GM12878 (cell line): ENCODE measurements around the gene GAS6. TPM values are rescaled to one million over a fixed set of nuclear protein-coding genes. Genes with fewer than 3 reads are reported as not detected.

Experiments
- ATAC-seq: fragments of 200-7000 bp; cut with Tn5 transposase; 3 replicates; pipeline ENCODE4 v1.9.1; 2020; ENCODE audit warnings: mild to moderate bottlenecking, moderate library complexity
- BruUV-seq: library from RNA; stranded (reverse); fragments of 400-500 nt; replicated peaks from 2 replicates; lab custom pipeline; 2021; lab: Mats Ljungman, UMichigan
- CTCF ChIA-PET: fragments of 300-600 bp; sonication (Branson Sonifier 250); formaldehyde crosslinking; extraction: SDS; loops from one replicate; lab custom pipeline; 2021; ENCODE audit warnings: inconsistent platforms; lab: Yijun Ruan, JAX
- POLR2A ChIA-PET: fragments of 350-600 bp; formaldehyde crosslinking; extraction: SDS; loops from one replicate; lab custom pipeline; 2021; ENCODE audit warnings: inconsistent platforms; lab: Charles Lee
- RAD21 ChIA-PET: fragments of 300-600 bp; sonication (Branson Sonifier 250); formaldehyde crosslinking; loops from one replicate; lab custom pipeline; 2023; ENCODE audit warnings: antibody characterized with exemption; ENCODE audit not compliant: unreplicated experiment; lab: Charles Lee
- SMC1A ChIA-PET: fragments of 300-600 bp; sonication (Branson Sonifier 250); formaldehyde crosslinking; loops from one replicate; lab custom pipeline; 2023; ENCODE audit not compliant: unreplicated experiment, uncharacterized antibody; lab: Charles Lee
- DNase-seq: peaks from one replicate; pipeline ENCODE4 v3.0.0-alpha.2; 2011; ENCODE audit warnings: low read depth, low spot score
- FAIRE-seq: peaks from 3 replicates; lab custom pipeline; 2011; peaks lifted over from hg19 to GRCh38; lab: Jason Lieb, UNC
- H2AFZ ChIP-seq: 2 replicates; pipeline ENCODE4 v1.6.0; 2011; ENCODE audit warnings: low read depth, low read length, control low read depth; ENCODE audit not compliant: control insufficient read depth
- H3K27ac ChIP-seq: 2 replicates; pipeline ENCODE4 v1.5.1; 2011; ENCODE audit warnings: control low read depth; ENCODE audit not compliant: control insufficient read depth, insufficient read depth
- H3K27me3 ChIP-seq, 2 experiments: replicated peaks in 1 of 2; 2 replicates each; pipeline versions ENCODE4 v1.6.0 to v1.6.1; 2011; ENCODE audit warnings: low read length in 1 of 2; ENCODE audit not compliant: control insufficient read depth in 2 of 2, insufficient read depth in 2 of 2
- H3K36me3 ChIP-seq, 2 experiments: 2 replicates each; pipeline ENCODE4 v1.5.1; 2011; ENCODE audit warnings: low read length in 1 of 2; ENCODE audit not compliant: control insufficient read depth in 2 of 2, insufficient read depth in 2 of 2
- H3K4me1 ChIP-seq: 2 replicates; pipeline ENCODE4 v1.6.1; 2011; ENCODE audit warnings: mild to moderate bottlenecking, low read length, moderate library complexity, mixed read lengths; ENCODE audit not compliant: control insufficient read depth, insufficient read depth
- H3K4me2 ChIP-seq: 2 replicates; pipeline ENCODE4 v1.6.0; 2011; ENCODE audit warnings: control low read depth; ENCODE audit not compliant: control insufficient read depth, insufficient read depth
- H3K4me3 ChIP-seq: fragments of 200-600 bp; sonication (generic); 2 replicates; pipeline ENCODE4 v1.5.1; 2016
- H3K79me2 ChIP-seq: 2 replicates; pipeline ENCODE4 v1.6.0; 2011; ENCODE audit warnings: low read length; ENCODE audit not compliant: control insufficient read depth, insufficient read depth
- H3K9ac ChIP-seq: 2 replicates; pipeline ENCODE4 v1.8.0; 2011; ENCODE audit warnings: low read length, control low read depth, mixed read lengths; ENCODE audit not compliant: control insufficient read depth, insufficient read depth
- H3K9me3 ChIP-seq: replicated peaks from 3 replicates; pipeline ENCODE4 v1.5.1; 2011; ENCODE audit warnings: mild to moderate bottlenecking, low read length; ENCODE audit not compliant: control insufficient read depth, insufficient read depth
- H4K20me1 ChIP-seq: 2 replicates; pipeline ENCODE4 v1.6.0; 2011; ENCODE audit not compliant: control insufficient read depth, insufficient read depth
- BHLHE40 ChIP-seq, 2 experiments: fragments of 450-650 bp in 1 of 2; IDR thresholded peaks; 2 replicates each; pipeline ENCODE4 v1.6.1; 2011 to 2017; ENCODE audit warnings: low read depth in 2 of 2, borderline replicate concordance in 1 of 2, improper control_type of control experiment in 1 of 2, low read length in 1 of 2, mild to moderate bottlenecking in 1 of 2
- BRCA1 ChIP-seq: IDR thresholded peaks from 2 replicates; pipeline ENCODE4 v1.6.1; 2011; ENCODE audit warnings: low read depth, low read length, improper control_type of control experiment
- CREB1 ChIP-seq: IDR thresholded peaks from 2 replicates; pipeline ENCODE4 v1.6.1; 2012; ENCODE audit warnings: low read depth, mild to moderate bottlenecking, inconsistent platforms
- IRF5 ChIP-seq: fragments of 450-650 bp; IDR thresholded peaks from 2 replicates; pipeline ENCODE4 v1.6.1; 2017; ENCODE audit warnings: borderline replicate concordance
- MLLT1 ChIP-seq: fragments of 450-650 bp; IDR thresholded peaks from 2 replicates; pipeline ENCODE4 v1.6.1; 2016; ENCODE audit warnings: mild to moderate bottlenecking
- NFXL1 ChIP-seq: fragments of 450-650 bp; IDR thresholded peaks from 2 replicates; pipeline ENCODE4 v1.6.1; 2017; ENCODE audit warnings: antibody characterized with exemption, mild to moderate bottlenecking, borderline replicate concordance
- RAD21 ChIP-seq: IDR thresholded peaks from 2 replicates; pipeline ENCODE4 v1.6.1; 2011; ENCODE audit warnings: mild to moderate bottlenecking, low read depth, low read length, moderate library complexity; ENCODE audit not compliant: insufficient read depth
- WGBS: methylation state at CpG from one replicate; pipeline ENCODE4 v1.1.6; 2016; ENCODE audit warnings: low lambda C conversion rate; ENCODE audit not compliant: insufficient replicate concordance, insufficient coverage; ENCODE audit errors: missing lambda C conversion rate; 5-methylcytosine and 5-hydroxymethylcytosine counted together
- in situ Hi-C: fragments of 300-500 bp; cut with MboI; formaldehyde crosslinking; loops from 9 replicates; pipeline ENCODE4 v1.14.3; 2018; ENCODE audit warnings: mixed read lengths
- intact Hi-C: fragments of 100-400 bp; cut with micrococcal nuclease; formaldehyde crosslinking; loops from one replicate; pipeline ENCODE4 v1.14.2; 2022; ENCODE audit not compliant: unreplicated experiment
- polyA plus RNA-seq, 11 experiments: library from polyadenylated mRNA; depleted of rRNA in 4 of 11; unstranded in 6 of 11; stranded (reverse) in 5 of 11; fragments of >200 nt; fragmentation: Nextera tagmentation in 4 of 11; fragmentation: Illumina TruSeq in 1 of 11; extraction: Ambion mirVana in 4 of 11; extraction: Trizol in 1 of 11; gene quantifications; 1 replicate in 1 of 11; 2 replicates in 10 of 11; pipeline versions ENCODE4 v1.2.1 to v1.2.3, GENCODE V29; 2011 to 2016; ENCODE audit warnings: inconsistent platforms in 2 of 11, missing spikeins in 2 of 11, low read depth in 1 of 11
- total RNA-seq, 4 experiments: library from RNA; depleted of rRNA in 3 of 4; stranded (reverse); fragments of >200 nt in 3 of 4; fragmentation: Illumina TruSeq in 1 of 4; extraction: Trizol in 1 of 4; gene quantifications; 2 replicates each; pipeline versions ENCODE4 v1.2.1 to v1.2.3, GENCODE V29; 2013 to 2021

The GAS6 gene
- total and polyA plus RNA-seq, 10 of the 15 experiments (the other 5 are each of a cell fraction or from before 2014, with no cell fraction given) = 0.03 to 0.59 (median 0.10) TPM; not detected in 2

DNA sequence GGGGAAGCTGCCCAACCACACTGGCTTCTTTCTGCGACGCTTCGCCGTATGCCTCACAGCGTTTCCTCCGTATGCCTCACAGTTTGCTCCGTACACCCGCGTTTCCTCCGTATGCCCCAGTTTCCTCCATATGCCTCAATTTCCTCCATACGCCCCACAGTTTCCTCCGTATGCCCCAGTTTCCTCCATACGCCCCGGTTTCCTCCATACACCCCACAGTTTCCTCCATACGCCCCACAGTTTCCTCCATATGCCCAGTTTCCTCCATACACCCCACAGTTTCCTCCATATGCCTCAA, 22.6 kb downstream of the GAS6 start:
- ChIA-PET SMC1A (no interaction called here), RAD21 (no interaction called here), CTCF (no interaction called here), POLR2A (no interaction called here)
- TF ChIP-seq IRF5 = no peak
- no peaks in the 10 kb centered on the region for H3K4me1 ChIP-seq
- H3K27ac ChIP-seq = no peak overlapping the region
- H3K27me3 ChIP-seq = no peaks in the 10 kb centered on the region
- no peak overlapping the region for H3K4me2 ChIP-seq
- H3K79me2 ChIP-seq = no peaks in the 10 kb centered on the region
- ATAC-seq (no peak), DNase-seq (no peak), FAIRE-seq (no peak)
- H3K9ac ChIP-seq = no peak overlapping the region
- intact Hi-C loops (no loop called here), in situ Hi-C loops (no loop called here)
- H4K20me1 ChIP-seq = no peaks in the 10 kb centered on the region
- H2AFZ ChIP-seq = no peak overlapping the region
- H3K9me3 ChIP-seq = no peaks in the 10 kb centered on the region
- no peak overlapping the region for H3K4me3 ChIP-seq
- H3K36me3 ChIP-seq = no peaks in the 10 kb centered on the region
- no TSS peak for BruUV-seq
- 68% methylated on average over 15 of the region's 15 CpGs for WGBS

DNA sequence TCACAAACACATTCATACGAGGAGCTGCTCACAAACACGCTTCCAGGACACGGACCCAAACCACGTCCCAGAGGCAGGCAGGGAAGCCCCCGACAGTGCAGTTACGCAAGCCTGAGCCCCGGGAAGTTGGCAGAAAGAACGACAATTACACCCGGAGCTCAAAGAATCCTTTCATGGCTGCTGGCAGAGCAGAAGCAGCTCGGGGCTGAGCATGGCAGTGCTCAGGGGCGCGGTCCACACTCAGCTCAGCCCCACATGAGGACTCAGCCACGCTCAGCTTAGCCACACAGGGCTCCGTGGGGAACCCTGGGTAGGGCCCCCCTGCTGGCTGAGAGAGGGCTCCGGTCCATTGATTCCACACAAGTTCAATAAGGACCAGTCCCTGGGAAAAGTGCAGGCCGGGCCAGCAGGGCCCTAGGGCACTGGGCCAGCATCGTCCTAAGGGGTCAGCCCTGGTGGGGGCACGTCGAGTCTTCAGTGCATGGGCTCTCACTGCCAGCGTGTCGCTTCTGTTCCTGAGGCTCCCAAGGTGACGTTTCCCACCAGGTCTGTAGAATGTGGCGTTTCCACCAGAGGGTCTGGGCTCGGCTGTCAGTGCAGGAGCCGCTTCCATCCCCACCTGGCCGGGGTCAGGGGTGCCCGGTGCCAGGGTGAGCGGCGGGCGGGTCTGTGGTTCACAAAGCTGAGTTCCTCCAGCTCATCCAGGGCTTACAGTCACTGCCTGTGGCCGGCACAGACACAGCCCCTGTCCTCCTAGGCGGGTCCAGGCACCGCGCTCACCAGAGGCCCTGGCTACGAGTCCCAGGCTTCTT, 23.1 kb downstream of the GAS6 start:
- intact Hi-C loops (no loop called here), in situ Hi-C loops (no loop called here)
- Histone ChIP-seq H2AFZ (no peak overlapping the region), H3K79me2 (no peaks in the 10 kb centered on the region), H3K9ac (no peak overlapping the region), H4K20me1 (no peaks in the 10 kb centered on the region), H3K4me3 (no peak overlapping the region), H3K9me3 (no peaks in the 10 kb centered on the region), H3K4me2 (no peak overlapping the region), H3K27ac (no peak overlapping the region), H3K36me3 (no peaks in the 10 kb centered on the region), H3K27me3 (no peaks in the 10 kb centered on the region), H3K4me1 (no peaks in the 10 kb centered on the region)
- WGBS = 62% methylated on average over 35 of the region's 35 CpGs
- CTCF ChIA-PET = no interaction called here
- ATAC-seq = no peak
- no peak for FAIRE-seq
- no peak for DNase-seq
- RAD21 ChIA-PET = no interaction called here
- POLR2A ChIA-PET = no interaction called here
- no TSS peak for BruUV-seq
- SMC1A ChIA-PET = no interaction called here
- TF ChIP-seq BRCA1 (no peak), NFXL1 (no peak), MLLT1 (no peak), BHLHE40 (IDR thresholded peaks at IDR 0.05; ENCODE audit: borderline replicate concordance in 1 of 2, low read depth in 2 of 2, low read length in 1 of 2) (no peak), RAD21 (no peak), CREB1 (no peak)
